GM12801 (cell line): ENCODE measurements around the gene DSCAML1.

Source experiments
- CTCF ChIP-seq: IDR thresholded peaks from one replicate; pipeline ENCODE4 v1.5.1; 2011; ENCODE audit warnings: control low read depth; ENCODE audit not compliant: insufficient read length; ENCODE audit errors: extremely low read depth

Gene DSCAML1

GRCh38 chr11:117453886-117454563 is 343.0 kb downstream of the DSCAML1 start:
- no peak for TF ChIP-seq CTCF

GRCh38 chr11:117449111-117449693 is 347.8 kb downstream of the DSCAML1 start:
- no peak for TF ChIP-seq CTCF

GRCh38 chr11:117444711-117445658 is 352.0 kb downstream of the DSCAML1 start:
- no peak for TF ChIP-seq CTCF

- TF ChIP-seq CTCF, result no peak
Measured at GRCh38 chr11:117444256-117444655, 352.8 kb downstream of the DSCAML1 start.

- TF ChIP-seq CTCF, result no peak
Measured at GRCh38 chr11:117443266-117444186, 353.5 kb downstream of the DSCAML1 start.

- TF ChIP-seq CTCF, result no peak
Measured at GRCh38 chr11:117442869-117443239, 354.2 kb downstream of the DSCAML1 start.
